H1 (cell line): ENCODE results near the gene CADM1. TPM values are rescaled to one million over a fixed set of nuclear protein-coding genes. Genes with fewer than 3 reads are reported as not detected.

Experiments used
- CTCF ChIA-PET: fragments of 300-600 bp; sonication (Branson Sonifier 250); formaldehyde crosslinking; loops from one replicate; lab custom pipeline; 2021; ENCODE audit not compliant: partially characterized antibody; lab: Charles Lee
- POLR2A ChIA-PET: fragments of 300-600 bp; sonication (Branson Sonifier 250); formaldehyde crosslinking; loops from one replicate; lab custom pipeline; 2021; ENCODE audit warnings: inconsistent platforms; ENCODE audit not compliant: partially characterized antibody; lab: Charles Lee
- DNase-seq, 2 experiments: peaks; one replicate each; pipeline versions ENCODE4 v3.0.0 to v3.0.0-alpha.2; 2010 to 2022; ENCODE audit warnings: low spot score in 2 of 2, low read depth in 1 of 2, mixed read lengths in 1 of 2
- FAIRE-seq: peaks from 2 replicates; lab custom pipeline; 2011; peaks lifted over from hg19 to GRCh38; lab: Jason Lieb, UNC
- H2AFZ ChIP-seq: 2 replicates; pipeline ENCODE4 v1.8.1; 2012; ENCODE audit warnings: low read length, inconsistent platforms
- H2AK5ac ChIP-seq: 2 replicates; pipeline ENCODE4 v1.6.1; 2013; ENCODE audit warnings: low read depth, low read length
- H2BK120ac ChIP-seq: replicated peaks from 2 replicates; pipeline ENCODE3; 2013; ENCODE audit warnings: low read depth, low read length, inconsistent platforms
- H2BK12ac ChIP-seq: 2 replicates; pipeline ENCODE4 v1.6.1; 2013; ENCODE audit warnings: low read depth, low read length
- H2BK15ac ChIP-seq: 2 replicates; pipeline ENCODE4 v1.6.1; 2013; ENCODE audit warnings: low read length
- H2BK20ac ChIP-seq: 2 replicates; pipeline ENCODE4 v1.6.1; 2013; ENCODE audit warnings: low read length
- H2BK5ac ChIP-seq: 2 replicates; pipeline ENCODE4 v1.6.1; 2013; ENCODE audit warnings: low read depth, low read length
- H3K14ac ChIP-seq: 2 replicates; pipeline ENCODE4 v1.6.1; 2013; ENCODE audit warnings: inconsistent platforms; ENCODE audit not compliant: insufficient read length
- H3K18ac ChIP-seq: 2 replicates; pipeline ENCODE4 v1.6.1; 2013; ENCODE audit warnings: low read length; ENCODE audit errors: extremely low read depth
- H3K23ac ChIP-seq: 2 replicates; pipeline ENCODE4 v1.6.1; 2013; ENCODE audit warnings: inconsistent platforms; ENCODE audit not compliant: insufficient read length
- H3K23me2 ChIP-seq: 2 replicates; pipeline ENCODE4 v1.6.1; 2013; ENCODE audit warnings: low read depth, low read length
- H3K27ac ChIP-seq: 2 replicates; pipeline ENCODE4 v1.6.1; 2011; ENCODE audit warnings: low read depth, low read length, inconsistent platforms
- H3K27me3 ChIP-seq, 4 experiments: replicated peaks in 1 of 4; 1 replicate in 1 of 4; 2 replicates in 3 of 4; pipeline versions ENCODE4 v1.6.1 to v1.8.1; 2011 to 2013; ENCODE audit warnings: low read length in 3 of 4, mild to moderate bottlenecking in 3 of 4, inconsistent platforms in 2 of 4, mixed read lengths in 2 of 4, moderate library complexity in 1 of 4; ENCODE audit not compliant: control insufficient read depth in 3 of 4, insufficient read depth in 3 of 4; ENCODE audit errors: extremely low read depth in 1 of 4
- H3K36me3 ChIP-seq, 4 experiments: 2 replicates each; pipeline versions ENCODE4 v1.6.1 to v1.8.1; 2011 to 2013; ENCODE audit warnings: mild to moderate bottlenecking in 4 of 4, low read length in 3 of 4, moderate library complexity in 2 of 4, control low read depth in 1 of 4, inconsistent platforms in 1 of 4; ENCODE audit not compliant: insufficient read depth in 4 of 4, control insufficient read depth in 2 of 4
- H3K4ac ChIP-seq: replicated peaks from 2 replicates; pipeline ENCODE3; 2013; ENCODE audit warnings: low read length, low read depth, mixed read lengths, inconsistent platforms; ENCODE audit not compliant: insufficient read length
- H3K4me1 ChIP-seq, 4 experiments: replicated peaks in 1 of 4; 1 replicate in 1 of 4; 2 replicates in 3 of 4; pipeline versions ENCODE4 v1.6.1 to v1.8.1; 2011 to 2013; ENCODE audit warnings: low read length in 3 of 4, inconsistent platforms in 2 of 4, mixed read lengths in 1 of 4; ENCODE audit not compliant: insufficient read depth in 4 of 4, control insufficient read depth in 3 of 4
- H3K4me2 ChIP-seq, 2 experiments: 2 replicates each; pipeline versions ENCODE4 v1.6.1 to v1.8.1; 2011 to 2013; ENCODE audit warnings: low read depth in 2 of 2, low read length in 2 of 2, control low read depth in 1 of 2, inconsistent platforms in 1 of 2, mild to moderate bottlenecking in 1 of 2; ENCODE audit not compliant: insufficient read depth in 1 of 2
- H3K4me3 ChIP-seq, 4 experiments: fragments of 200-600, 300-600 bp in 1 of 4; sonication (generic), shearing (Covaris generic), sonication (Bioruptor Twin) in 1 of 4; 2 replicates each; pipeline versions ENCODE4 v1.5.1 to v1.8.1; 2011 to 2016; ENCODE audit warnings: low read length in 4 of 4, low read depth in 3 of 4, control low read depth in 2 of 4, inconsistent platforms in 2 of 4, mild to moderate bottlenecking in 2 of 4, mixed read lengths in 1 of 4, moderate library complexity in 1 of 4; ENCODE audit not compliant: insufficient read depth in 2 of 4; ENCODE audit errors: extremely low read depth in 1 of 4
- H3K56ac ChIP-seq: replicated peaks from 2 replicates; pipeline ENCODE3; 2013; ENCODE audit warnings: low read depth, mild to moderate bottlenecking, mixed read lengths, low read length, inconsistent platforms; ENCODE audit not compliant: insufficient read length
- H3K79me1 ChIP-seq: 2 replicates; pipeline ENCODE4 v1.6.1; 2013; ENCODE audit warnings: low read depth, low read length, control low read depth
- H3K79me2 ChIP-seq, 2 experiments: 2 replicates each; pipeline versions ENCODE4 v1.6.1 to v1.8.1; 2012 to 2013; ENCODE audit warnings: low read length in 2 of 2, mild to moderate bottlenecking in 2 of 2, inconsistent platforms in 1 of 2; ENCODE audit not compliant: insufficient read depth in 2 of 2, control insufficient read depth in 1 of 2
- H3K9ac ChIP-seq, 4 experiments: replicated peaks in 1 of 4; 1 replicate in 1 of 4; 2 replicates in 3 of 4; pipeline versions ENCODE4 v1.6.1 to v1.8.1; 2011 to 2013; ENCODE audit warnings: low read depth in 3 of 4, low read length in 3 of 4, control low read depth in 2 of 4, mild to moderate bottlenecking in 2 of 4, moderate library complexity in 2 of 4, inconsistent platforms in 1 of 4; ENCODE audit errors: extremely low read depth in 1 of 4
- H3K9me3 ChIP-seq, 2 experiments: 2 replicates each; pipeline versions ENCODE4 v1.6.1 to v1.8.1; 2012 to 2013; ENCODE audit warnings: mild to moderate bottlenecking in 2 of 2, moderate library complexity in 2 of 2, control low read depth in 1 of 2, inconsistent platforms in 1 of 2, low read depth in 1 of 2, low read length in 1 of 2, mixed read lengths in 1 of 2; ENCODE audit not compliant: insufficient read depth in 2 of 2
- H4K20me1 ChIP-seq, 2 experiments: replicated peaks in 1 of 2; 2 replicates each; pipeline versions ENCODE3 to v1.8.1; 2011 to 2013; ENCODE audit warnings: inconsistent platforms in 2 of 2, low read length in 2 of 2, mild to moderate bottlenecking in 1 of 2; ENCODE audit not compliant: insufficient read depth in 2 of 2, control insufficient read depth in 1 of 2
- H4K5ac ChIP-seq: 2 replicates; pipeline ENCODE4 v1.6.1; 2013; ENCODE audit warnings: low read length, low read depth, mixed read lengths, inconsistent platforms; ENCODE audit not compliant: insufficient read length
- H4K8ac ChIP-seq: 2 replicates; pipeline ENCODE4 v1.8.0; 2013; ENCODE audit warnings: mild to moderate bottlenecking, moderate library complexity, low read length, inconsistent platforms; ENCODE audit not compliant: insufficient read depth; ENCODE audit errors: extremely low read depth
- H4K91ac ChIP-seq: replicated peaks from 2 replicates; pipeline ENCODE3; 2013; ENCODE audit warnings: low read length, mixed read lengths, inconsistent platforms; ENCODE audit not compliant: insufficient read length
- ASH2L ChIP-seq: fragments of 200-600, 300-600 bp; sonication (generic); IDR thresholded peaks from one replicate; pipeline ENCODE4 v1.7.1; 2017; ENCODE audit warnings: low read length
- BCL11A ChIP-seq, 2 experiments: IDR thresholded peaks; one replicate each; pipeline ENCODE4 v1.6.1; 2011; ENCODE audit warnings: low read depth in 2 of 2, low read length in 2 of 2, mild to moderate bottlenecking in 2 of 2
- CTBP2 ChIP-seq: IDR thresholded peaks from 2 replicates; pipeline ENCODE4 v1.7.0; 2011; ENCODE audit warnings: borderline replicate concordance, mild to moderate bottlenecking, moderate library complexity, mixed read lengths, low read length; ENCODE audit not compliant: insufficient read depth, insufficient read length
- GABPA ChIP-seq: IDR thresholded peaks from 2 replicates; pipeline ENCODE4 v1.6.1; 2011; ENCODE audit warnings: mild to moderate bottlenecking, low read length, moderate library complexity, borderline replicate concordance; ENCODE audit not compliant: insufficient read depth
- KDM1A ChIP-seq: fragments of 200-600, 300-600 bp; sonication (generic); IDR thresholded peaks from 2 replicates; pipeline ENCODE4 v1.7.1; 2016; ENCODE audit warnings: mild to moderate bottlenecking, low read length, borderline replicate concordance
- NRF1 ChIP-seq: IDR thresholded peaks from 2 replicates; pipeline ENCODE4 v1.6.1; 2011; ENCODE audit warnings: mild to moderate bottlenecking, low read depth, low read length, improper control_type of control experiment
- SAP30 ChIP-seq: fragments of 300-600 bp; sonication (generic); IDR thresholded peaks from 2 replicates; pipeline ENCODE4 v1.7.1; 2012; ENCODE audit warnings: low read length, moderate library complexity, mild to moderate bottlenecking, inconsistent platforms; ENCODE audit not compliant: insufficient read depth, insufficient replicate concordance
- ZNF274 ChIP-seq: IDR thresholded peaks from 2 replicates; pipeline ENCODE4 v1.7.0; 2012; ENCODE audit warnings: low read length, borderline replicate concordance; ENCODE audit errors: extremely low read depth
- WGBS, 2 experiments: shearing (Covaris generic) in 1 of 2; methylation state at CpG; one replicate each; pipeline versions ENCODE4 v1.1.6 to v1.1.7; 2013 to 2015; ENCODE audit warnings: low lambda C conversion rate in 2 of 2, mixed read lengths in 2 of 2, inconsistent platforms in 1 of 2, low coverage in 1 of 2, missing lambda C conversion rate in 1 of 2; ENCODE audit not compliant: insufficient replicate concordance in 2 of 2, insufficient coverage in 1 of 2, insufficient read length in 1 of 2; ENCODE audit errors: extremely low coverage in 1 of 2, missing lambda C conversion rate in 1 of 2; 5-methylcytosine and 5-hydroxymethylcytosine counted together
- polyA plus RNA-seq, 7 experiments: library from polyadenylated mRNA; depleted of rRNA in 3 of 7; stranded (reverse) in 5 of 7; unstranded in 2 of 7; fragments of >200 nt in 5 of 7; fragments of 200-250 nt in 2 of 7; gene quantifications; 1 replicate in 5 of 7; 2 replicates in 1 of 7; 4 replicates in 1 of 7; pipeline versions ENCODE4 v1.2.1 to v1.2.3, GENCODE V29; 2011 to 2013; ENCODE audit warnings: missing spikeins in 2 of 7, mixed read lengths in 2 of 7
- total RNA-seq: library from RNA; stranded (reverse); fragmentation: NEBNext Ultra II Directional; extraction: Animal tissue kit (Norgen Biotek cat#: 25700); gene quantifications from 2 replicates; pipeline ENCODE4 v1.2.1, GENCODE V29; 2021
- TF ChIP-seq, protein P1 (sequence below): IDR thresholded peaks from 2 replicates; pipeline ENCODE4 v1.6.1; 2011; ENCODE audit warnings: low read depth, mild to moderate bottlenecking, low read length; ENCODE audit not compliant: insufficient read depth

The CADM1 gene
- total and polyA plus RNA-seq, 2 of the 8 experiments (the other 6 are each of a cell fraction or from before 2014, with no cell fraction given) = 8.3 to 25.3 TPM

DNA sequence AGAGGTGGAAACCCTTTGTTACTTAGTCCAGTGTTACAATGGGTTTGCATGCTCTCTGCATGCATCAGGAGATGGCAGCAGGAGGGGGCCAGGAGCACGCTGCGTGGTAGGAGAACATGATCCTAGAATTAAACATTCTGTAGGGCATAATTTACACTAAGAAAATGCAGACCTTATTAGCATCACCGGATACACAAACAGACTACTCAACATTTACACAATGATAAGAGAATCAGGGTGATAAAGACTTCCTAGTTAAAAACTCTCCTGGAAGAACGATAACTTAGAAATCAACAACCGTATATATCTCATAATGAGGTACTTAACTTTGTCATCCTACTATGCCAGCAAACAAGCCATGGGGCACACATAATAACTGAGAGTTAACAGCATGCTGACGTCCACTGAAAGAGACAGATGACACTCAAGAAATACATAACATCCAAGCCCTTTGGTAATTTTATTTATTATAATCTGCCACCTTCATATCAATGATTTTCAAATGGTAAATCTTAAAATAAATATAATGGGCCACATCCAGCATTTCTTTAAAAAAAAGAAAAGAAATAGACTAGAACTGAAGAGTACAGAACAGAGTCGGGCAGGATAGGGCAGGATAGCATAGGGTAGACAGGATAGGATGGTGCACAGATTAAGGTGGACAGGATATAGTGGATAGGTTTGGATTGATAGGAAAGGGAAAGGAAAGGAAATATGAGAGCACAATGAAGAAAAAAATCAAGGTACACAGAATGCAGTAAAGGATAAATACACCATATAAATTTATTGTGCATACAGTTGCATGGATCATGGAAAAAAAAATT is 27.5 kb downstream of the CADM1 start:
- H3K4me2 ChIP-seq = no peak overlapping the region
- peak; percentile 39 for FAIRE-seq
- peaks cover 0 to 7% (median 4%) of the 10 kb centered on the region in 4 experiments; a peak in 3 of 7 replicates for H3K27me3 ChIP-seq
- H3K4me3 ChIP-seq = no peak overlapping the region
- no peak overlapping the region for H2AFZ ChIP-seq
- H4K91ac ChIP-seq = no peak overlapping the region
- no peak overlapping the region for H3K9ac ChIP-seq
- H4K20me1 ChIP-seq = peaks cover 0 to 7% of the 10 kb centered on the region in 2 experiments
- H2BK5ac ChIP-seq = no peak overlapping the region
- H2BK12ac ChIP-seq = no peak overlapping the region
- peaks cover 0 to 3% (median 0%) of the 10 kb centered on the region in 4 experiments; a peak in 2 of 7 replicates for H3K4me1 ChIP-seq
- no peaks in the 10 kb centered on the region for H3K79me2 ChIP-seq
- H3K18ac ChIP-seq = no peak overlapping the region
- H2BK120ac ChIP-seq = no peak overlapping the region
- DNase-seq = no peak
- no peaks in the 10 kb centered on the region for H3K9me3 ChIP-seq
- H3K36me3 ChIP-seq = no peaks in the 10 kb centered on the region
- no peak overlapping the region for H2BK20ac ChIP-seq
- no peak overlapping the region for H3K56ac ChIP-seq
- H4K5ac ChIP-seq = no peak overlapping the region
- no peak for TF ChIP-seq SAP30
- TF ChIP-seq BCL11A (IDR thresholded peaks at IDR 0.05; ENCODE audit: low read depth in 2 of 2, low read length in 2 of 2) = no peak
- no peak for TF ChIP-seq KDM1A
- TF ChIP-seq, protein P1, sequence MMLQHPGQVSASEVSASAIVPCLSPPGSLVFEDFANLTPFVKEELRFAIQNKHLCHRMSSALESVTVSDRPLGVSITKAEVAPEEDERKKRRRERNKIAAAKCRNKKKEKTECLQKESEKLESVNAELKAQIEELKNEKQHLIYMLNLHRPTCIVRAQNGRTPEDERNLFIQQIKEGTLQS = no peak
- TF ChIP-seq ASH2L = no peak
- TF ChIP-seq CTBP2 = no peak
- no peak for TF ChIP-seq GABPA
- TF ChIP-seq ZNF274 = no peak
- TF ChIP-seq NRF1 = no peak
- ChIA-PET POLR2A (no interaction called here), CTCF (no interaction called here)
- H2AK5ac ChIP-seq = no peak overlapping the region
- no peak overlapping the region for H4K8ac ChIP-seq
- H3K27ac ChIP-seq = no peak overlapping the region
- H3K23ac ChIP-seq = no peak overlapping the region
- no peaks in the 10 kb centered on the region; the same call in 1 of the 2 replicates for H3K23me2 ChIP-seq
- H2BK15ac ChIP-seq = no peak overlapping the region
- no peak overlapping the region for H3K14ac ChIP-seq
- 56% methylated on average over 7 of the region's 7 CpGs; no CpG with 5 or more reads in 1 of the 2 experiments for whole genome bisulfite sequencing, 2 experiments
- no peak overlapping the region for H3K4ac ChIP-seq
- H3K79me1 ChIP-seq = no peaks in the 10 kb centered on the region
